ENCODE measurements around the gene OTULINL. TPM values are rescaled to one million over a fixed set of nuclear protein-coding genes. Genes with fewer than 3 reads are reported as not detected.

The OTULINL gene
- total RNA-seq, 3 donors from 2014 or later (not counting 1 experiment from before 2014, with no cell fraction given): 33.0 to 67.4 (median 51.8) TPM

GRCh38 chr5:14608169-14608568, 26.6 kb downstream of the OTULINL start:
- ATAC-seq (peak in 1 of 3 donors; percentile 62), DNase-seq (no peak)
- H3K9me3 Mint-ChIP-seq: no peaks in the 10 kb centered on the region
- H3K4me1 Mint-ChIP-seq: peaks cover 25 to 39% of the 10 kb centered on the region in 2 donors
- Histone ChIP-seq H3K4me1 (ENCODE audit: control insufficient read depth, insufficient read depth, low read length) (peaks cover 9% of the 10 kb centered on the region), H3K9me3 (ENCODE audit: control insufficient read depth, insufficient read depth, low read length) (no peaks in the 10 kb centered on the region), H3K27ac (ENCODE audit: low read length) (no peak overlapping the region), H3K4me3 (ENCODE audit: low read length) (no peak overlapping the region), H3K27me3 (ENCODE audit: control insufficient read depth, insufficient read depth, low read length) (no peaks in the 10 kb centered on the region), H3K36me3 (ENCODE audit: control insufficient read depth, insufficient read depth, low read length) (peaks cover 43% of the 10 kb centered on the region)
- WGBS (ENCODE audit: insufficient coverage): 100% methylated on average over 2 of the region's 2 CpGs
- peak overlapping the region; percentile 27 to 39 for H3K27ac Mint-ChIP-seq
- intact Hi-C loops (cut with micrococcal nuclease): no loop called here
- TF ChIP-seq CTCF (IDR thresholded peaks at IDR 0.05): no peak
- no peak overlapping the region for H3K4me3 Mint-ChIP-seq
- peaks cover 17% of the 10 kb centered on the region for H3K36me3 Mint-ChIP-seq
- H3K27me3 Mint-ChIP-seq (ENCODE audit: low read depth in 2 of 2): no peaks in the 10 kb centered on the region

- Histone ChIP-seq H3K36me3 (ENCODE audit: control insufficient read depth, insufficient read depth, low read length) (peaks cover 66% of the 10 kb centered on the region), H3K9me3 (ENCODE audit: control insufficient read depth, insufficient read depth, low read length) (no peaks in the 10 kb centered on the region), H3K27ac (ENCODE audit: low read length) (no peak overlapping the region), H3K4me1 (ENCODE audit: control insufficient read depth, insufficient read depth, low read length) (no peaks in the 10 kb centered on the region), H3K4me3 (ENCODE audit: low read length) (no peak overlapping the region), H3K27me3 (ENCODE audit: control insufficient read depth, insufficient read depth, low read length) (no peaks in the 10 kb centered on the region)
- Mint-ChIP-seq H3K9me3 (no peaks in the 10 kb centered on the region), H3K36me3 (peaks cover 37% of the 10 kb centered on the region), H3K27ac (no peak overlapping the region), H3K4me3 (no peak overlapping the region), H3K4me1 (peaks cover 14 to 20% of the 10 kb centered on the region in 2 donors), H3K27me3 (ENCODE audit: low read depth in 2 of 2) (no peaks in the 10 kb centered on the region)
- no peak for TF ChIP-seq CTCF (IDR thresholded peaks at IDR 0.05)
- ATAC-seq (no peak), DNase-seq (no peak)
- WGBS (ENCODE audit: insufficient coverage): 85% methylated on average over 1 of the region's 2 CpGs
- intact Hi-C loops (cut with micrococcal nuclease): no loop called here
Observed at GRCh38 chr5:14611737-14612136, 30.1 kb downstream of the OTULINL start.

- H3K27ac ChIP-seq (ENCODE audit: low read length): no peak overlapping the region
- H3K36me3 ChIP-seq (ENCODE audit: control insufficient read depth, insufficient read depth, low read length): peaks cover 64% of the 10 kb centered on the region
Observed at GRCh38 chr5:14614490-14614889, 32.9 kb downstream of the OTULINL start.

More at GRCh38 chr5:14614490-14614889, 32.9 kb downstream of the OTULINL start:
- no peak overlapping the region for H3K4me3 ChIP-seq (ENCODE audit: low read length)
- H3K4me1 ChIP-seq (ENCODE audit: control insufficient read depth, insufficient read depth, low read length): no peaks in the 10 kb centered on the region
- TF ChIP-seq CTCF (IDR thresholded peaks at IDR 0.05): no peak
- no peak for ATAC-seq
- H3K9me3 ChIP-seq (ENCODE audit: control insufficient read depth, insufficient read depth, low read length): no peaks in the 10 kb centered on the region
- no peaks in the 10 kb centered on the region for H3K27me3 ChIP-seq (ENCODE audit: control insufficient read depth, insufficient read depth, low read length)
- H3K27me3 Mint-ChIP-seq (ENCODE audit: low read depth in 2 of 2): no peaks in the 10 kb centered on the region
- no peak overlapping the region for H3K27ac Mint-ChIP-seq
- intact Hi-C loops (cut with micrococcal nuclease): no loop called here
- DNase-seq: no peak
- H3K36me3 Mint-ChIP-seq: peaks cover 32% of the 10 kb centered on the region
- 98% methylated on average over 5 of the region's 5 CpGs for WGBS (ENCODE audit: insufficient coverage)
- H3K4me1 Mint-ChIP-seq: no peaks in the 10 kb centered on the region
- no peak overlapping the region for H3K4me3 Mint-ChIP-seq
- no peaks in the 10 kb centered on the region for H3K9me3 Mint-ChIP-seq

All from natural killer cell (primary cell).